ENCODE results near the gene CCDC69. TPM values are rescaled to one million over a fixed set of nuclear protein-coding genes. Genes with fewer than 3 reads are reported as not detected.

Gene CCDC69
- total and polyA plus RNA-seq, 4 donors, result 9.8 to 70.7 (median 44.5) TPM

GRCh38 chr5:151251001-151251551 lies 27.2 kb upstream of the CCDC69 start:
- Histone ChIP-seq H3K9me3 (ENCODE audit: control insufficient read depth, low read length) (no peaks in the 10 kb centered on the region), H3K27ac (ENCODE audit: low read depth in 1 of 2, low read length in 2 of 2) (no peak overlapping the region), H3K27me3 (ENCODE audit: control insufficient read depth in 1 of 2, insufficient read depth in 2 of 2, low read length in 1 of 2) (no peaks in the 10 kb centered on the region), H3K36me3 (ENCODE audit: control insufficient read depth in 1 of 2, insufficient read depth in 2 of 2, low read length in 1 of 2) (no peaks in the 10 kb centered on the region), H3K4me3 (ENCODE audit: low read length in 2 of 2) (no peak overlapping the region), H3K4me1 (ENCODE audit: control insufficient read depth in 1 of 2, insufficient read depth in 2 of 2, low read length in 2 of 2) (peaks cover 0 to 4% of the 10 kb centered on the region in 2 donors)
- intact Hi-C loops (cut with DNase I), result loop anchor here in 1 of 2 donors (10.0 kb wide), 1 partner anchor 524 kb away; the partner anchor contains the start of gene G3BP1
- ATAC-seq (ENCODE audit: low FRiP score) (no peak), DNase-seq (no peak)
- WGBS, 2 donors, result 93 to 94% methylated on average over 5 of the region's 5 CpGs

GRCh38 chr5:151250346-151251000 lies 26.6 kb upstream of the CCDC69 start:
- no peak overlapping the region for H3K4me3 ChIP-seq (ENCODE audit: low read length in 2 of 2)
- no peaks in the 10 kb centered on the region for H3K9me3 ChIP-seq (ENCODE audit: control insufficient read depth, low read length)
- ATAC-seq (ENCODE audit: low FRiP score) (no peak), DNase-seq (no peak)
- no peaks in the 10 kb centered on the region for H3K36me3 ChIP-seq (ENCODE audit: control insufficient read depth in 1 of 2, insufficient read depth in 2 of 2, low read length in 1 of 2)
- intact Hi-C loops (cut with DNase I), result loop anchor here in 1 of 2 donors (10.0 kb wide), 1 partner anchor 524 kb away; the partner anchor contains the start of gene G3BP1
- H3K4me1 ChIP-seq (ENCODE audit: control insufficient read depth in 1 of 2, insufficient read depth in 2 of 2, low read length in 2 of 2), result peaks cover 0 to 4% of the 10 kb centered on the region in 2 donors
- H3K27ac ChIP-seq (ENCODE audit: low read depth in 1 of 2, low read length in 2 of 2), result no peak overlapping the region
- H3K27me3 ChIP-seq (ENCODE audit: control insufficient read depth in 1 of 2, insufficient read depth in 2 of 2, low read length in 1 of 2), result no peaks in the 10 kb centered on the region
- WGBS, 2 donors, result 88 to 91% methylated on average over 10 of the region's 10 CpGs

GRCh38 chr5:151249281-151249680 lies 25.4 kb upstream of the CCDC69 start:
- no peaks in the 10 kb centered on the region for H3K27me3 ChIP-seq (ENCODE audit: control insufficient read depth in 1 of 2, insufficient read depth in 2 of 2, low read length in 1 of 2)
- intact Hi-C loops (cut with DNase I), result loop anchor here in 1 of 2 donors (10.0 kb wide), 1 partner anchor 84 kb away; no protein-coding TSS in a partner anchor
- WGBS, 2 donors, result 89 to 98% methylated on average over 5 of the region's 5 CpGs
- no peaks in the 10 kb centered on the region for H3K36me3 ChIP-seq (ENCODE audit: control insufficient read depth in 1 of 2, insufficient read depth in 2 of 2, low read length in 1 of 2)
- H3K4me1 ChIP-seq (ENCODE audit: control insufficient read depth in 1 of 2, insufficient read depth in 2 of 2, low read length in 2 of 2), result peaks cover 0 to 4% of the 10 kb centered on the region in 2 donors
- ATAC-seq (ENCODE audit: low FRiP score) (no peak), DNase-seq (no peak)
- no peak overlapping the region for H3K4me3 ChIP-seq (ENCODE audit: low read length in 2 of 2)
- H3K27ac ChIP-seq (ENCODE audit: low read depth in 1 of 2, low read length in 2 of 2), result no peak overlapping the region
- no peaks in the 10 kb centered on the region for H3K9me3 ChIP-seq (ENCODE audit: control insufficient read depth, low read length)

GRCh38 chr5:151248651-151249050 lies 24.8 kb upstream of the CCDC69 start:
- ATAC-seq (ENCODE audit: low FRiP score), result no peak
- Histone ChIP-seq H3K27me3 (ENCODE audit: control insufficient read depth in 1 of 2, insufficient read depth in 2 of 2, low read length in 1 of 2) (no peaks in the 10 kb centered on the region), H3K4me3 (ENCODE audit: low read length in 2 of 2) (no peak overlapping the region), H3K9me3 (ENCODE audit: control insufficient read depth, low read length) (no peaks in the 10 kb centered on the region), H3K4me1 (ENCODE audit: control insufficient read depth in 1 of 2, insufficient read depth in 2 of 2, low read length in 2 of 2) (peaks cover 0 to 3% of the 10 kb centered on the region in 2 donors), H3K27ac (ENCODE audit: low read depth in 1 of 2, low read length in 2 of 2) (no peak overlapping the region), H3K36me3 (ENCODE audit: control insufficient read depth in 1 of 2, insufficient read depth in 2 of 2, low read length in 1 of 2) (no peaks in the 10 kb centered on the region)
- WGBS, 2 donors, result 87 to 90% methylated on average over 2 of the region's 2 CpGs
- intact Hi-C loops (cut with DNase I), result loop anchor here in 1 of 2 donors (10.0 kb wide), 1 partner anchor 84 kb away; no protein-coding TSS in a partner anchor
- no peak for DNase-seq

GRCh38 chr5:151245680-151246219 lies 21.9 kb upstream of the CCDC69 start:
- DNase-seq (no peak), ATAC-seq (ENCODE audit: low FRiP score) (no peak)
- H3K27ac ChIP-seq (ENCODE audit: low read depth in 1 of 2, low read length in 2 of 2), result no peak overlapping the region
- 81 to 88% methylated on average over 4 of the region's 4 CpGs for WGBS, 2 donors
- no peaks in the 10 kb centered on the region for H3K27me3 ChIP-seq (ENCODE audit: control insufficient read depth in 1 of 2, insufficient read depth in 2 of 2, low read length in 1 of 2)
- intact Hi-C loops (cut with DNase I), result loop anchor here in 1 of 2 donors (10.0 kb wide), 1 partner anchor 81 kb away; no protein-coding TSS in a partner anchor
- H3K36me3 ChIP-seq (ENCODE audit: control insufficient read depth in 1 of 2, insufficient read depth in 2 of 2, low read length in 1 of 2), result no peaks in the 10 kb centered on the region
- no peaks in the 10 kb centered on the region for H3K9me3 ChIP-seq (ENCODE audit: control insufficient read depth, low read length)
- H3K4me3 ChIP-seq (ENCODE audit: low read length in 2 of 2), result no peak overlapping the region
- H3K4me1 ChIP-seq (ENCODE audit: control insufficient read depth in 1 of 2, insufficient read depth in 2 of 2, low read length in 2 of 2), result no peaks in the 10 kb centered on the region

GRCh38 chr5:151244206-151244605 lies 20.3 kb upstream of the CCDC69 start:
- no peak for ATAC-seq (ENCODE audit: low FRiP score)
- WGBS, 2 donors, result 90 to 92% methylated on average over 3 of the region's 3 CpGs
- no peak for DNase-seq

GRCh38 chr5:151243564-151243963 lies 19.7 kb upstream of the CCDC69 start:
- Histone ChIP-seq H3K27me3 (ENCODE audit: control insufficient read depth in 1 of 2, insufficient read depth in 2 of 2, low read length in 1 of 2) (no peaks in the 10 kb centered on the region), H3K4me1 (ENCODE audit: control insufficient read depth in 1 of 2, insufficient read depth in 2 of 2, low read length in 2 of 2) (no peaks in the 10 kb centered on the region), H3K36me3 (ENCODE audit: control insufficient read depth in 1 of 2, insufficient read depth in 2 of 2, low read length in 1 of 2) (no peaks in the 10 kb centered on the region), H3K27ac (ENCODE audit: low read depth in 1 of 2, low read length in 2 of 2) (no peak overlapping the region), H3K4me3 (ENCODE audit: low read length in 2 of 2) (no peak overlapping the region), H3K9me3 (ENCODE audit: control insufficient read depth, low read length) (no peaks in the 10 kb centered on the region)
- 94 to 96% methylated on average over 4 of the region's 4 CpGs for whole genome bisulfite sequencing, 2 donors
- intact Hi-C loops (cut with DNase I), result loop anchor here in 1 of 2 donors (10.0 kb wide), 1 partner anchor 79 kb away; no protein-coding TSS in a partner anchor
- DNase-seq, result no peak
- ATAC-seq (ENCODE audit: low FRiP score), result no peak

More at GRCh38 chr5:151244206-151244605, 20.3 kb upstream of the CCDC69 start:
- Histone ChIP-seq H3K27me3 (ENCODE audit: control insufficient read depth in 1 of 2, insufficient read depth in 2 of 2, low read length in 1 of 2) (no peaks in the 10 kb centered on the region), H3K9me3 (ENCODE audit: control insufficient read depth, low read length) (no peaks in the 10 kb centered on the region), H3K36me3 (ENCODE audit: control insufficient read depth in 1 of 2, insufficient read depth in 2 of 2, low read length in 1 of 2) (no peaks in the 10 kb centered on the region), H3K4me3 (ENCODE audit: low read length in 2 of 2) (no peak overlapping the region), H3K4me1 (ENCODE audit: control insufficient read depth in 1 of 2, insufficient read depth in 2 of 2, low read length in 2 of 2) (no peaks in the 10 kb centered on the region), H3K27ac (ENCODE audit: low read depth in 1 of 2, low read length in 2 of 2) (no peak overlapping the region)
- intact Hi-C loops (cut with DNase I), result loop anchor here in 1 of 2 donors (10.0 kb wide), 1 partner anchor 79 kb away; no protein-coding TSS in a partner anchor

GRCh38 chr5:151243127-151243526 lies 19.2 kb upstream of the CCDC69 start:
- intact Hi-C loops (cut with DNase I), result loop anchor here in 1 of 2 donors (10.0 kb wide), 1 partner anchor 78 kb away; no protein-coding TSS in a partner anchor
- no peak overlapping the region for H3K4me3 ChIP-seq (ENCODE audit: low read length in 2 of 2)
- no peak overlapping the region for H3K27ac ChIP-seq (ENCODE audit: low read depth in 1 of 2, low read length in 2 of 2)
- ATAC-seq (ENCODE audit: low FRiP score), result no peak
- no peaks in the 10 kb centered on the region for H3K27me3 ChIP-seq (ENCODE audit: control insufficient read depth in 1 of 2, insufficient read depth in 2 of 2, low read length in 1 of 2)
- H3K4me1 ChIP-seq (ENCODE audit: control insufficient read depth in 1 of 2, insufficient read depth in 2 of 2, low read length in 2 of 2), result no peaks in the 10 kb centered on the region
- WGBS, 2 donors, result 89% methylated on average over 4 of the region's 4 CpGs
- no peaks in the 10 kb centered on the region for H3K9me3 ChIP-seq (ENCODE audit: control insufficient read depth, low read length)
- no peaks in the 10 kb centered on the region for H3K36me3 ChIP-seq (ENCODE audit: control insufficient read depth in 1 of 2, insufficient read depth in 2 of 2, low read length in 1 of 2)
- no peak for DNase-seq

Measured in aorta (tissue), 5 donors.